HG03457 (cell line): Measurements from ENCODE around the gene FIBCD1.

Experiments
- ATAC-seq: cut with Tn5 transposase; IDR thresholded peaks from one replicate; pipeline ENCODE4 v1.9.1; 2021; ENCODE audit warnings: moderate number of reproducible peaks; ENCODE audit not compliant: unreplicated experiment

The FIBCD1 gene

GRCh38 chr9:130897105-130897751, 41.8 kb downstream of the FIBCD1 start:
- no peak for ATAC-seq

GRCh38 chr9:130896233-130897014, 42.6 kb downstream of the FIBCD1 start, which contains the start of gene QRFP:
Gene QRFP (minus strand): TSS chr9:130896812. CDS start chr9:130893838, 2,974 bp downstream.
- ATAC-seq: no peak

- no peak for ATAC-seq
Observed at GRCh38 chr9:130895481-130896232, 43.4 kb downstream of the FIBCD1 start.

- no peak for ATAC-seq
Observed at GRCh38 chr9:130895038-130895437, 44.0 kb downstream of the FIBCD1 start.

GRCh38 chr9:130894546-130894945, 44.5 kb downstream of the FIBCD1 start:
- no peak for ATAC-seq

GRCh38 chr9:130893341-130894101, 45.5 kb downstream of the FIBCD1 start:
- ATAC-seq: no peak

GRCh38 chr9:130892477-130893304, 46.4 kb downstream of the FIBCD1 start:
- ATAC-seq: no peak

- no peak for ATAC-seq
Observed at GRCh38 chr9:130891688-130892476, 47.2 kb downstream of the FIBCD1 start.

- no peak for ATAC-seq
Observed at GRCh38 chr9:130890870-130891687, 48.0 kb downstream of the FIBCD1 start.

- ATAC-seq: no peak
Observed at GRCh38 chr9:130890124-130890523, 48.9 kb downstream of the FIBCD1 start.

- no peak for ATAC-seq
Observed at GRCh38 chr9:130888146-130888885, 50.7 kb downstream of the FIBCD1 start.

- ATAC-seq: no peak
Observed at GRCh38 chr9:130887494-130888144, 51.4 kb downstream of the FIBCD1 start.

GRCh38 chr9:130886981-130887380, 52.1 kb downstream of the FIBCD1 start:
- no peak for ATAC-seq

- ATAC-seq: no peak
Observed at GRCh38 chr9:130885484-130886375, 53.3 kb downstream of the FIBCD1 start.

GRCh38 chr9:130884542-130885483, 54.2 kb downstream of the FIBCD1 start:
- ATAC-seq: no peak
